B cell (primary cell): ENCODE data around the gene SORT1. TPM values are rescaled to one million over a fixed set of nuclear protein-coding genes. Genes with fewer than 3 reads are reported as not detected.

ENCODE experiments used
- ATAC-seq: fragments of 200-7000 bp; cut with Tn5 transposase; one replicate; pipeline ENCODE4 v1.10.0; 2021; ENCODE audit warnings: low read depth, mild to moderate bottlenecking, moderate number of reproducible peaks, moderate library complexity
- CTCF ChIA-PET: fragments of 350-600 bp; sonication (Branson Sonifier 250); formaldehyde crosslinking; loops from one replicate; lab custom pipeline; 2021; ENCODE audit warnings: antibody characterized with exemption, inconsistent platforms; lab: Charles Lee
- POLR2A ChIA-PET: fragments of 350-600 bp; sonication (Branson Sonifier 250); formaldehyde crosslinking; loops from one replicate; lab custom pipeline; 2021; ENCODE audit warnings: antibody characterized with exemption; lab: Charles Lee
- DNase-seq: peaks from one replicate; pipeline ENCODE4 v3.0.0; 2013
- H2AFZ ChIP-seq: 2 replicates; pipeline ENCODE4 v1.6.1; 2012; ENCODE audit warnings: mild to moderate bottlenecking, low read depth, low read length; ENCODE audit not compliant: insufficient read depth, poor library complexity, severe bottlenecking
- H3K27ac ChIP-seq, 2 donors: 1 replicate in 1 of 2; 2 replicates in 1 of 2; pipeline ENCODE4 v1.5.1; 2012 to 2013; ENCODE audit warnings: low read length in 2 of 2, mild to moderate bottlenecking in 2 of 2, moderate library complexity in 1 of 2
- H3K27me3 ChIP-seq, 4 experiments: fragments of 200-600 bp in 1 of 4; sonication (generic) in 1 of 4; replicated peaks in 1 of 4; 1 replicate in 2 of 4; 2 replicates in 2 of 4; pipeline versions ENCODE4 v1.6.1 to v1.7.0; 2013 to 2016; ENCODE audit warnings: low read length in 3 of 4, mild to moderate bottlenecking in 2 of 4, mixed read lengths in 1 of 4, moderate library complexity in 1 of 4; ENCODE audit not compliant: insufficient read depth in 4 of 4, control insufficient read depth in 3 of 4; ENCODE audit errors: control extremely low read depth in 1 of 4
- H3K36me3 ChIP-seq, 2 experiments: replicated peaks in 1 of 2; 1 replicate in 1 of 2; 2 replicates in 1 of 2; pipeline versions ENCODE4 v1.6.1 to v1.7.1; 2013; ENCODE audit warnings: low read length in 1 of 2; ENCODE audit not compliant: insufficient read depth in 2 of 2, control insufficient read depth in 1 of 2; ENCODE audit errors: control extremely low read depth in 1 of 2, extremely low read depth in 1 of 2
- H3K4me1 ChIP-seq, 2 donors: fragments of 200-600 bp in 1 of 2; sonication (generic) in 1 of 2; 1 replicate in 1 of 2; 2 replicates in 1 of 2; pipeline versions ENCODE4 v1.5.1 to v1.6.1; 2013 to 2017; ENCODE audit warnings: low read length in 2 of 2; ENCODE audit not compliant: control insufficient read depth in 2 of 2, insufficient read depth in 2 of 2
- H3K4me2 ChIP-seq: replicated peaks from 2 replicates; pipeline ENCODE3; 2012; ENCODE audit warnings: mild to moderate bottlenecking, low read depth, low read length; ENCODE audit not compliant: poor library complexity, severe bottlenecking
- H3K4me3 ChIP-seq, 5 experiments: fragments of 200-600 bp in 1 of 5; sonication (generic) in 1 of 5; 1 replicate in 3 of 5; 2 replicates in 2 of 5; pipeline versions ENCODE4 v1.5.1 to v1.7.0; 2011 to 2016; ENCODE audit warnings: low read length in 4 of 5, mild to moderate bottlenecking in 4 of 5, low read depth in 2 of 5, control low read depth in 1 of 5, moderate library complexity in 1 of 5; ENCODE audit not compliant: insufficient read depth in 1 of 5; ENCODE audit errors: control extremely low read depth in 1 of 5, extremely low read depth in 1 of 5
- H3K79me2 ChIP-seq: fragments of 200-600 bp; sonication (generic); one replicate; pipeline ENCODE4 v1.6.0; 2016; ENCODE audit warnings: low read length; ENCODE audit not compliant: control insufficient read depth, insufficient read depth
- H3K9ac ChIP-seq: fragments of 200-600 bp; sonication (generic); 2 replicates; pipeline ENCODE4 v1.6.1; 2017; ENCODE audit warnings: mild to moderate bottlenecking, low read length, moderate library complexity
- H3K9me3 ChIP-seq, 3 donors: one replicate each; pipeline versions ENCODE4 v1.6.1 to v1.7.1; 2013; ENCODE audit warnings: low read length in 2 of 3; ENCODE audit not compliant: control insufficient read depth in 2 of 3, insufficient read depth in 1 of 3; ENCODE audit errors: control extremely low read depth in 1 of 3
- H4K20me1 ChIP-seq: 2 replicates; pipeline ENCODE4 v1.6.0; 2012; ENCODE audit warnings: mild to moderate bottlenecking, low read length; ENCODE audit not compliant: insufficient read depth, control insufficient read depth, poor library complexity, severe bottlenecking
- H3K27ac Mint-ChIP-seq: one replicate; pipeline ENCODE4 v1.8.0; 2021; ENCODE audit warnings: mixed read lengths
- H3K27me3 Mint-ChIP-seq: one replicate; pipeline ENCODE4 v1.8.0; 2021; ENCODE audit warnings: mixed read lengths
- H3K4me1 Mint-ChIP-seq: one replicate; pipeline ENCODE4 v1.8.0; 2021; ENCODE audit warnings: mixed read lengths
- H3K4me3 Mint-ChIP-seq: one replicate; pipeline ENCODE4 v1.8.0; 2021; ENCODE audit warnings: mixed read lengths
- H3K9me3 Mint-ChIP-seq: one replicate; pipeline ENCODE4 v1.8.0; 2022; ENCODE audit warnings: mixed read lengths; ENCODE audit not compliant: insufficient read depth
- CTCF ChIP-seq: fragments of 200-600 bp; IDR thresholded peaks from one replicate; pipeline ENCODE4 v1.8.0; 2022; ENCODE audit warnings: antibody characterized with exemption, mild to moderate bottlenecking
- EZH2 ChIP-seq: IDR thresholded peaks from 2 replicates; pipeline ENCODE4 v1.6.1; 2012; ENCODE audit warnings: borderline replicate concordance, low read depth, mild to moderate bottlenecking, moderate library complexity, low read length; ENCODE audit not compliant: insufficient read depth, poor library complexity, severe bottlenecking
- WGBS: methylation state at CpG from one replicate; pipeline ENCODE4 v1.1.5; 2013; ENCODE audit warnings: missing lambda C conversion rate; ENCODE audit not compliant: insufficient coverage; 5-methylcytosine and 5-hydroxymethylcytosine counted together
- intact Hi-C: fragments of 100-400 bp; cut with micrococcal nuclease; formaldehyde crosslinking; loops from one replicate; pipeline ENCODE4 v1.10.0; 2022
- polyA plus RNA-seq: library from polyadenylated mRNA; depleted of rRNA; stranded (reverse); fragments of >200 nt; gene quantifications from 2 replicates; pipeline ENCODE4 v1.2.3, GENCODE V29; 2012
- total RNA-seq, 2 donors: library from RNA; stranded (reverse); fragments of 120-200 nt in 1 of 2; gene quantifications; 1 replicate in 1 of 2; 2 replicates in 1 of 2; pipeline versions ENCODE4 v1.2.3 to v1.2.4, GENCODE V29; 2013 to 2022

SORT1 gene
- total and polyA plus RNA-seq, 2 donors (not counting 1 experiment from before 2014, with no cell fraction given) = 0.13 to 0.25 TPM

GRCh38 chr1:109307274-109308021 is 90.3 kb downstream of the SORT1 start:
- Histone ChIP-seq H3K4me3 (peak overlapping the region in 3 of 5 experiments; percentile 15 to 41 (median 27)), H3K4me1 (peaks cover 19 to 20% of the 10 kb centered on the region in 2 donors), H3K9ac (peak overlapping the region; percentile 46), H3K27ac (peak overlapping the region; percentile 36 to 55), H3K36me3 (no peaks in the 10 kb centered on the region), H3K79me2 (no peaks in the 10 kb centered on the region), H3K27me3 (peaks cover 0 to 14% (median 6%) of the 10 kb centered on the region in 4 experiments), H2AFZ (peak overlapping the region; percentile 72), H3K9me3 (no peaks in the 10 kb centered on the region), H4K20me1 (no peaks in the 10 kb centered on the region), H3K4me2 (peak overlapping the region; percentile 71)
- ChIA-PET POLR2A (no interaction called here), CTCF (interaction anchor here (0.6 to 5.1 kb wide), 8 partner anchors 10 to 183 kb away, joined by 3 to 27 read pairs (median 4); partner anchors contain the start of gene SORT1)
- no peaks in the 10 kb centered on the region for H3K9me3 Mint-ChIP-seq
- H3K4me1 Mint-ChIP-seq = peaks cover 14% of the 10 kb centered on the region
- no peaks in the 10 kb centered on the region for H3K27me3 Mint-ChIP-seq
- DNase-seq (peak; percentile 62), ATAC-seq (peak; percentile 96)
- TF ChIP-seq CTCF = no peak
- no peak for TF ChIP-seq EZH2
- 27% methylated on average over 11 of the region's 14 CpGs for WGBS
- peak overlapping the region; percentile 62 for H3K4me3 Mint-ChIP-seq
- intact Hi-C loops = loop anchor here (1.0 kb wide), 1 partner anchor 24 kb away; the partner anchor contains the start of gene PSRC1
- peak overlapping the region; percentile 75 for H3K27ac Mint-ChIP-seq

GRCh38 chr1:109306832-109307273 is 90.9 kb downstream of the SORT1 start, which contains the start of gene MYBPHL:
MYBPHL (minus strand) TSS chr1:109307011; CDS start chr1:109306991, 20 bp downstream.
- H3K4me3 Mint-ChIP-seq = peak within 1 kb of the TSS; percentile 62
- POLR2A ChIA-PET = no interaction called here

More at GRCh38 chr1:109306832-109307273, 90.9 kb downstream of the SORT1 start, which contains the start of gene MYBPHL:
- Histone ChIP-seq H3K9ac (peak within 1 kb of the TSS; percentile 46), H4K20me1 (no peaks in the 10 kb centered on the region), H3K27ac (peak within 1 kb of the TSS; percentile 36 to 55), H3K4me3 (peak within 1 kb of the TSS in 3 of 5 experiments; percentile 15 to 41 (median 27)), H3K27me3 (peaks cover 0 to 18% (median 11%) of the 10 kb centered on the region in 4 experiments), H3K36me3 (no peaks in the 10 kb centered on the region), H3K9me3 (no peaks in the 10 kb centered on the region), H3K4me1 (peaks cover 19 to 20% of the 10 kb centered on the region in 2 donors), H3K4me2 (peak within 1 kb of the TSS; percentile 71), H3K79me2 (no peaks in the 10 kb centered on the region), H2AFZ (peak within 1 kb of the TSS; percentile 72)
- ATAC-seq (no peak), DNase-seq (no peak)
- 95% methylated on average over 3 of the region's 7 CpGs for WGBS
- TF ChIP-seq CTCF = no peak
- TF ChIP-seq EZH2 = no peak
- H3K27me3 Mint-ChIP-seq = no peaks in the 10 kb centered on the region
- CTCF ChIA-PET = interaction anchor here (1.2 to 5.1 kb wide), 5 partner anchors 10 to 92 kb away, joined by 3 to 27 read pairs (median 6); partner anchors contain the start of gene SORT1
- H3K9me3 Mint-ChIP-seq = no peaks in the 10 kb centered on the region
- H3K27ac Mint-ChIP-seq = peak within 1 kb of the TSS; percentile 75
- H3K4me1 Mint-ChIP-seq = peaks cover 14% of the 10 kb centered on the region
- intact Hi-C loops = loop anchor here (1.0 kb wide), 1 partner anchor 24 kb away; the partner anchor contains the start of gene PSRC1
